GM12801 (cell line): Measurements from ENCODE around the gene ZFP64.

Source experiments
- TF ChIP-seq, protein P1 (sequence below): IDR thresholded peaks from one replicate; pipeline ENCODE4 v1.5.1; 2011; ENCODE audit warnings: control low read depth; ENCODE audit not compliant: insufficient read length; ENCODE audit errors: extremely low read depth

ZFP64 gene

DNA sequence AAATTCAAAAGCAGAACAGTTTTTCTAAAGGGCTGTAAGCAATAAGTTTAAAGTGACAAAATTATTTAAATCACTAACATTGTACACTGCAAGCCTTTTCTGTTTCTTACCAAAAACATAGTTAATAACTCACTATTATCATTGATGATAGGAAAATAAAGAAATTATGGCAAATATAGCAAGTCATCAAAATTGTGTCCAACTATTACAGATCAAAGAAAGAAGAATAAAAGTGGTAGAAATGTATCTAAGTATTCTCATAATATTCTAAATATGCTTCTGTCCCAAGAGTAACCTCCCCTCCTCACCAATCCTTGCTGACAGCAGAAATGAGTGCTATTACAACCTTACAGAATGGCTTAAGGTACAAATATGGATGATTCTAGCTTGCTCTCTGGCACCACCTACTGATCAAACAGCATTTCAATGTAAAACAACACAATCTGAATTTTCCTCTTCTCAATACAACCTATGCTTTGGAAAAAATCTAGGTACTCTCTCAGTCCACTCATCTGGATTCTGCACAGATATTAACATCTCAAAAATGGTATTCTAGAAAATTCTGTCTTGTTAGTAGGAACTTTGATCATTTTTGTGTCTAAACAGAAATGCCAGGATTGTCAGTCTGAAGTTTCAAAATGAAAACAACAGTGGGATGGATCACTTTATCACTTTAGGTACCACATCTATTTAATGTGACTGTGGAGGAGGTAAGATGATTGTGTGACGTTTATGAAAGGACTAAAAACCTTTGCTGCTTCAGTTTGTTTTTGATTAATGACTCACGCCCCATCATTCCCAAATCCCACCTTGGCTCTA, 40.9 kb downstream of the ZFP64 start:
- TF ChIP-seq, protein P1, sequence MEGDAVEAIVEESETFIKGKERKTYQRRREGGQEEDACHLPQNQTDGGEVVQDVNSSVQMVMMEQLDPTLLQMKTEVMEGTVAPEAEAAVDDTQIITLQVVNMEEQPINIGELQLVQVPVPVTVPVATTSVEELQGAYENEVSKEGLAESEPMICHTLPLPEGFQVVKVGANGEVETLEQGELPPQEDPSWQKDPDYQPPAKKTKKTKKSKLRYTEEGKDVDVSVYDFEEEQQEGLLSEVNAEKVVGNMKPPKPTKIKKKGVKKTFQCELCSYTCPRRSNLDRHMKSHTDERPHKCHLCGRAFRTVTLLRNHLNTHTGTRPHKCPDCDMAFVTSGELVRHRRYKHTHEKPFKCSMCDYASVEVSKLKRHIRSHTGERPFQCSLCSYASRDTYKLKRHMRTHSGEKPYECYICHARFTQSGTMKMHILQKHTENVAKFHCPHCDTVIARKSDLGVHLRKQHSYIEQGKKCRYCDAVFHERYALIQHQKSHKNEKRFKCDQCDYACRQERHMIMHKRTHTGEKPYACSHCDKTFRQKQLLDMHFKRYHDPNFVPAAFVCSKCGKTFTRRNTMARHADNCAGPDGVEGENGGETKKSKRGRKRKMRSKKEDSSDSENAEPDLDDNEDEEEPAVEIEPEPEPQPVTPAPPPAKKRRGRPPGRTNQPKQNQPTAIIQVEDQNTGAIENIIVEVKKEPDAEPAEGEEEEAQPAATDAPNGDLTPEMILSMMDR, result peak; percentile 55

DNA sequence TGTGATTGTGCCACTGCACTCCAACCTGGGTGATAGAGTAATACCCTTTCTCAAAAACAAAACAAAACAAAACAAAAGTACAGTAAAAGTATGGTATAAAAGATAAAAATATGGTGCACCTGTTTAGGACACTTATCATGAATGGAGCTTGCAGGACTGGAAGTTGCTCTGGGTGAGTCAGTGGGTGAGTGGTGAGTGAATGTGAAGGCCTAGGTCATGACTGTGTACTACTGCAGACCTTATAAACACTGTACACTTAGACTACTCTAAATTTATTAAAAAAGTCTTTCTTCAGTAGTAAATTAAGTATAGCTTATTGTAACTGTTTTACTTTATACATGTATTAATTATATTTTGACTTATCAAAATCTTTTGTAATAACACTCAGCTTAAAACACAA, 46.0 kb downstream of the ZFP64 start:
- TF ChIP-seq, protein P1, result no peak

DNA sequence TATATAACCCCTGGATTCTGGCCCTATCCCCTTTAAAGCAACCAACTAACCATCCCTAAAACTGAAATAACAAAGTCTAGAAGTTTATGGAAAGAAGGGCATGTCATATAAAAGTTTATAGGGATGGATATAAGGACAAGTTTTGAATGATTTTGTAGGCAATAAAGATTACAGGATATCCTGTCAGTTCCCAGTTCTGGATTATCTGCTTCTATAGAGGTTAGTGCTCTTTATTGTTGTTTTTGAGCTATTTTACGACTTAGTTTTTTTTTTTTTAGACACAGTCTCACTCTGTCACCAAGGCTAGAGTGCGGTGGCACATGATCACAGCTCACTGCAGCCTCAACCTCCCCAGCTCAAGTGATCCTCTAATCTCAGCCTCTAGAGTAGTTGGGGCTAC, 48.3 kb downstream of the ZFP64 start:
- TF ChIP-seq, protein P1, result no peak

DNA sequence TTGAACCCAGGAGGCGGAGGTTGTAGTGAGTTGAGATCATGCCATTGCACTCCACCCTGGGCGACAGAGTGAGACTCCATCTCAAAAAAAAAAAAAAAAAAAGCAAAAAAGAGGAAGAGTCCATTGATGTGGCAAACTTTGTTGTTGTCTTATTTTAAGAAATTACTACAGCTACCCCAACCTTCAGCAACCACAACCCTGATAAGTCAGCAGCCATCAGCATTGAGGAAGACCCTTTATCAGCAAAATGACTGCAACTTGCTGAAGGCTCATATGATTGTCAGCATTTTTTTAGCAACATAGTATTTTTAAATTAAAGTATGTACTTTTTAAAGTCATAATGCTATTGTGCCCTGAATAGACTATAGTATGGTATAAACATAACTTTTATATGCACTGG, 48.8 kb downstream of the ZFP64 start:
- TF ChIP-seq, protein P1, result no peak

DNA sequence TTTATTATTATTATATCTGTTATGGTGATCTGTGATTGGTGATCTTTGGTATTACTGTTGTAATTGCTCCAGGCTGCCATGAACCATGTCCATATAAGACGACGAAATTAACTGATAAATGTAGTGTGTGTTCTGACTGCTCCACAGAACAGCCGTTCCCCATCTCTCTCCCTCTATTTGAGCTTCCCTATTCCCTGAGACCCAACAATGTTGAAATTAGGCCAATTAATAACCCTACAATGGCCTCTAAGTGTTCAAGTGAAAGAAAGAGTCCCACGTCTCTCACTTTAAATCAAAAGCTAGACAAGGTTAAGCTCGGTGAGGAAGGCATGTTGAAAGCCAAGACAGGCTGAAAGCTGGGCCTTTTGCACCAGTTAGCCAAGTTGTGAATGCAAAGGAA, 51.6 kb downstream of the ZFP64 start:
- TF ChIP-seq, protein P1, result no peak

DNA sequence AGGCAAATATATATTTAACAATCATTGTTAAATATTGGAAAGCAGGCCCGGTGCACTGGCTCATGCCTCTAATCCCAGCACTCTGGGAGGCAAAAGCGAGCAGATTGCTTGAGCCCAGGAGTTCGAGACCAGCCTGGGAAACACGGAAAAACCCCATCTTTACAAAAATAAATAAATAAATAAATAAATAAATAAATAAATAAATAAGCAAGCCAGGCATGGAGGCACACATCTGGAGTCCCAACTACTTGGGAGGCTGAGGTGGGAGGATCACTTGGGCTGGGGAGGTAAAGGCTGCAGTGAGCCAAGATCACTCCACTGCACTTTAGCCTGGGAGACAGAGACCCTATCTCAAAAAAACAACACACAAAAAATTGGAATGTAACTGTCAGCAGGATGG, 53.7 kb downstream of the ZFP64 start:
- TF ChIP-seq, protein P1, result no peak

DNA sequence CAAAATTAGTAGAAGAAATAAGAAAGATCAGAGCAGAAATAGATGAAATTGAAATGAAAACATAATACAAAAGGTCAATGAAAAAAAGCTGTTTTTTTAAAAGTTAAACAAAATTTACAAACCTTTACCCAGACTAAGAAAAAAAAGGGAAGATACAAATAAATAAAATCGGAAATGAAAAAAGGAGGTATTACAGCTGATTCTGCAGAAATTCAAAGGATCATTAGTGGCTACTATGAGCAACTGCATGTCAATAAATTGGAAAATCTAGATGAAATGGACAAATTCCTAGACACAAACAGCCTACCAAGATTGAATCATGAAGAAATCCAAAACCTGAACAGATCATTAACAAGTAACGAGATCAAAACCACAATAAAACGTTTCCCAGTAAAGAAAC, 59.2 kb downstream of the ZFP64 start:
- TF ChIP-seq, protein P1, result no peak
